GM18511 (cell line): ENCODE data around the gene SORL1.

Source experiments
- ATAC-seq: cut with Tn5 transposase; IDR thresholded peaks from one replicate; pipeline ENCODE4 v1.9.1; 2021; ENCODE audit warnings: mild to moderate bottlenecking, moderate library complexity; ENCODE audit not compliant: unreplicated experiment

Gene SORL1

DNA sequence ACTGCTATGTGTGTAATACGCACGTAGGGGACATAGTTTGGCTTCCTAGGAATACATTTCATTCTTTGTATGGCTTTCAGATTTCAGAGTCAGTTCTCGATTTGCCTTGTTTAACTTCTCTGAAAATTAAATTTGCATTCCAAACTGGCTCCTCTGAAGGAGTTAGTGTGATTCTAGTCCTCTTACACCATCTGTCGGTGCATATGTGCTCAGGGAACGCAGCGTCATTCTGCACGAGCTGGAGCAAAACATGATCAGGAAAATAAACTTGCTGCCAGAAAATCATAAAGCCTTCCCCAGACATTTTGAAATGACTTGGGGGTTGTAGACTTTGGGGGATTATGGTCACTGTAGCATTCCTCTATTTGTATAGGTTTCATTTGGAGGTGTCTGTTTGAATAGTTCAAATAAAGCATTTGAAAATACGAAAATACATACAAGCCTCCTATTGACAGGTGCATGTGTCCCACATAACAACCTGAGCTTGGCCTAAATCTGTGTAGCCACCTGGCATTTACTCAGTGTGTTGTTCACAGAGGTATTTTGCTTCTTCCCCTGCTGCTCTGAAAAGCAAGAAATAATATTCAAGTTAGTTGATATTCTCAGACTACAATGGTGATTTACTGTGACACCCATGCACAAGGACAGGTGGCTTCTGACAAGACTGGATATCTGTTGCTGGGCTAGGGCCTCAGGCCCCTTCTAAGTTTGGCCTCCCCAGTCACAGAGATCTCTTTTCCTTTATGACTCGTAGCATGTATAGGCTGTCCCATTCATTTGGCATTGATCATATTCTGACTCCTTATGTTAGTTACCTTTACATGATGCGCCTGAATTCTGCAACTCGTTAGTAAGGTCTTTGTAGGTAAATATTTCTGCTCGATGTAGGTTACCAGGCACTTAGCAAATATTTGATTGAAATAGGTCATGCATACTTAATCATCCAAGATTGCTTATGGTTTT, 82.3 kb downstream of the SORL1 start:
- ATAC-seq, result no peak

GRCh38 chr11:121535129-121535796, 83.1 kb downstream of the SORL1 start:
- no peak for ATAC-seq

DNA sequence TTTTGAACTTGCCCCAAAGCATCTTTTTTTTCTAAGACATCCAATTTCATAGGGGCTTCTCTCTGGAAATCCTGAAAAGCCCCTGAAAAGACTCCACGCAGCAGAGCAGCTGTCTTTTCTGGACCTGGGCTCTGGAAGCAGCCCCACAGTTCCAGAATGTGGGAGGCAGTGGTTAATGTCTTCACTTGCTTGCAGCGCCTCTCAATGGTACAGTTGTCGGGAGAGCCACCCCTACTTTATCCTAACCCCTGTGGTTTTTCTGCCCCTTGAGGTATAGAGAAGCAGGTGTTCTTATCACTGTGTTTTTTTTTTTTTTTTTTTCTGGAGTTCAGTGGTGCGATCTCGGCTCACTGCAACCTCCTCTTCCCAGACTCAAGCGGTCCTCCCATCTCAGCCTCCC, 84.0 kb downstream of the SORL1 start:
- ATAC-seq, result no peak

GRCh38 chr11:121538054-121538453, 85.9 kb downstream of the SORL1 start:
- ATAC-seq, result peak; percentile 90

GRCh38 chr11:121539000-121539399, 86.9 kb downstream of the SORL1 start:
- ATAC-seq, result no peak

DNA sequence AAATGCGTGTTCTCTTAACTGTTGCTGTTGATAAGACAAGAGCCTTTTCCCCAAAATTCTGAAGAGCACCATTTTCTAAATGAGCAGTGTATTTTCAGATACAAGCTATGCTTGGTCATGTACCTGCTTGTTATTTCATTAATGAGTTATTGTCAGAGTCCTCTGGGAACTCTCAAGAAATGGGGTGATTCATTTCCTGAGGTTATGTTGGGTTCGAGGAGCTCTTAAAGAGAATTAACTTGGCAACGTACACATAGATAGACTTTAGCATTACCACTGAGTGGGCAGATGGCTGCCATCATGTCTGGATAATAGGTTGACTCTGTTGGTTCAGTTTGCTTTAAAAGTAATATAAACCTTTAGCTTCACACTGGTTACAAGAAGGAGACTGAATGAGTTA, 88.5 kb downstream of the SORL1 start:
- no peak for ATAC-seq

DNA sequence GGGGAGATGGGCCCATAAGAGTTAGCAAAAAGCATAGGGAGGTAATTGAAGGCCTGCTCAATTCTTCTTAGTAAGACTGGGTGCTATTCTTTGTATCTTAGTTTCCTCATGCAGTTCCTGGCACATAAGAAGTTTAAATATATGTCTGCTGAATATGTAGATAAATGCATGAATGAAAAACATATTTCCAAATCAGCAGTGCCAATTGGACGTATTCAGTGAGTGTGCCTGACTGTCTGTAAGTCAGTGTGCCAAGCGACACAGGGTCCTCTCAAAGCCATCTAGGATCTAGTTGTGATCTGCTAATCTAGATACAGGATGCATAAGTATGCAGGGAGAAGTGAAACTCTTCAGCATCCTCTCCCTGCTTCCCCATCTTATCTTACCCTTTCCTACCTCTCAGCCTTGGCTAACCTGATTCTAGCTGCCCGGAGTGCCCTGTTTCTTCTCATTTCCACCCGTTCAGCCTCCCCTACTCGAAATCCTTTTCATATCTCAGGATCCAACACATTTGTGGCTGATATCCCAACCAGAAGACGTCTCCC, 91.8 kb downstream of the SORL1 start:
- ATAC-seq, result no peak

DNA sequence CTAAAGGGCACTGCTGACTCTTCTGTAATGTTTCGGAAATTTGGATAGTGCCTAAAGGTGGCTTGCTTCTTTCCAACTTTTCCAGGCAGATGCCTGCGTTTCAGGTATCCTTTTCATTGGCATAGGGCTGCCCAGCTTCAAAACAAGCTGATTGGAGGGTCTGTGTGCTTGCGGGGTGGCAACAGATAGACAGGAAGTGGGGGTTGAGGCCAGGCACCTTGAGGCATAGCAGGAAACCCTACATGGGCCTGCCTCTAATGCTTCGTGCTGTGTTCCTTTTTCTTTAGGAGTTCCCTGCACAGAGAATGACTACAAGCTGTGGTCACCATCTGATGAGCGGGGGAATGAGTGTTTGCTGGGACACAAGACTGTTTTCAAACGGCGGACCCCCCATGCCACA, 92.8 kb downstream of the SORL1 start:
- no peak for ATAC-seq

DNA sequence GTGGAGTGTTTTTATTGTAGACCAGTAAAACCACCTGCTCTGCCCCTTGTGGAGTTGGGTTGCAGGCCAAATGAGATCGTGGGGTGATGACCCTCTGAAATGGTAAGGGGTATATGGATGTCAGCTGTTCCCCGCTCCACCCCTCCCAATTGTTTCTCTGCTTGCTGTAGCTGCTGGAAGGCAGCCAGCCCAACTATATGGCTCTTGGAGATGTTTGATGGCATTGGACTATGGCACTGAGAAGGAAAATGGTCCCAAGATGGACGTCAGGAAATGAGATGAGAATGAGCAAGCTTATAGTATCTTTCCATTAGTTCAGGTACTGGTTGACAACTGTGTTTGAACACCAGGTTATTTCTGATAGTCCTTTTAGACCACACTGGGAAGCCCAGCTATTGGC, 95.5 kb downstream of the SORL1 start:
- ATAC-seq, result no peak

DNA sequence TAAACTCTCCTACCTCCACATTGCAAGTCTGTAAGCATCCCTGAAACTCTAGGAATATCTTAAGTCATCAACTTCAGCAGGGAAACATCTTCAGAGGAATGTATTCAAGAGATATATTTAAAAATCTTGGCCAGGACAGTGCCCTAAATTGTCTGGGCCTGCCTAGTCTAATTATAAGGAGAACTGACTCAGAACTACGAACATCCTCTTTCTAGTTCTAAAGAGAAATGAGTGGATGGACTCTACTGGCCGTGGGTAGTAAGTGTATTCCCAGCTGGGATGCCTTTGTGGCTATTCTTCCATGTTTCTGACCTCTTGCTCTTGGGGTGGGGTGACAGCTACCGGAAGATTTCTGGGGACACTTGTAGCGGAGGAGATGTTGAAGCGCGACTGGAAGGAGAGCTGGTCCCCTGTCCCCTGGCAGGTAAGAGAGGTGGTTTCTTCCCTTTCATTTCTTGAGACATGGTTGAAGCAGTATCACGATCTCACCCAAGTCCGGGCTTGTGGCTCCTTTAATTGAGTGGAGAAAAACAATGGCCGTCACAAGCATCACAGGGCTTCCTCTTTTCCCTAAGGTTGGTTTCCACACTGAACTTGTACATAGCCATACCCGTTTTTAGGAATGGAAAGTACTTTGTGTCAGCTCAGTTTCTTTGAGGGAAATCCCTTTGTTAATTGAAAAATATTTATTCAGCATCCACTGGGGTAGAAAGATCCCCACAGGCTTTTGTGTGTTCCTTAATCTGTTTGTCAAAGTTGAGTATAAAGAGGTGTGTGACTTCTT, 98.3 kb downstream of the SORL1 start:
- no peak for ATAC-seq

DNA sequence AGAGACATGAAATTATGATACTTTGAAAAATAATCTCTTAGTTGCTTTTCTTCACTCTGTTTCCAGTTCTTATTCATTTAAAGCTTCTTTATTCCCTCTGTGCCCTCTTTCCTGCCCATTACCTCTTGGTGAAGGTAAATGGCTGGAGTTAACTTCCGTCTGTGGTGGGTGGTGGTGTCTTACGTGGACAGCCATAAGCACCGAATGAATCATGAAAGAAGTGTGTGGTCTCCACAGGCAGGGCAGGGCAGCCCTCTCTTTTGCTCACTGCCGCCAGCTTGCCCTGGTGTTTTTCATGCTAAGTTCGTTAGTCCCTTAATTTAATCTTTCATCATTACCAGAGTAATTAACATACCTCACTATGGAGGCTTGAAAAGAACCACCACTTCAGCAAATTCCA, 99.3 kb downstream of the SORL1 start:
- ATAC-seq, result no peak

- no peak for ATAC-seq
These were observed 100.0 kb downstream of the SORL1 start for GRCh38 chr11:121552154-121552553.

DNA sequence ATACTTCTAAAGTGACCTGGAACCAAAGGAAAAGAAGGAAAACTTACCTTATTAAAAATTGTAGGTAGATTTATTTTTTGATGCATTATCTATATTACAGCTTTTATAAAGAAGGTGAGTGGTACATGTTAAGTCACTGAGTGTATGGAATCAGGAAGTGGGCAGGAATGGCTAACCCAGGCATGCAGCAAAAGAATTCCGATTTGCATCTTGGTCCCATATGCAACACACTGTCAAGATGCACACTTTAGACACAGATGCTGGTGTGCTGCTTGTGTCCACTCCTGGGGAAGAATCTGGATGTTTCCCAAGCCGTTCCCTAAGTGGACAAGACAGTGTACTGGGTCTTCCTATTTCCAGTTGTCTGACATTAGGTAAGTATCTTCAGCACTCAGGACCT, 100.5 kb downstream of the SORL1 start:
- no peak for ATAC-seq

GRCh38 chr11:121553389-121553788, 101.3 kb downstream of the SORL1 start:
- ATAC-seq, result no peak

DNA sequence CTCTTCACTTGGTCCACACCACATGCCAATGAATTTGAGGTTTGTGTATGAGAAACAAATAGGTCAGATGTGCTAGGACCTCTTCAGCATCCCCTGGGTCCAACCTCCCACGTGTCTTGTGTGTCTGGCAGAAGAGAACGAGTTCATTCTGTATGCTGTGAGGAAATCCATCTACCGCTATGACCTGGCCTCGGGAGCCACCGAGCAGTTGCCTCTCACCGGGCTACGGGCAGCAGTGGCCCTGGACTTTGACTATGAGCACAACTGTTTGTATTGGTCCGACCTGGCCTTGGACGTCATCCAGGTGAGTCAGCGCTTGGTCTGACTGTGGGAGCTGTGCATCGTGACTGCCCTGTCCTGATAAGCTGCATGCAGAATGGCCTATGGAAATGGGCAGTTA, 101.7 kb downstream of the SORL1 start:
- ATAC-seq, result no peak

DNA sequence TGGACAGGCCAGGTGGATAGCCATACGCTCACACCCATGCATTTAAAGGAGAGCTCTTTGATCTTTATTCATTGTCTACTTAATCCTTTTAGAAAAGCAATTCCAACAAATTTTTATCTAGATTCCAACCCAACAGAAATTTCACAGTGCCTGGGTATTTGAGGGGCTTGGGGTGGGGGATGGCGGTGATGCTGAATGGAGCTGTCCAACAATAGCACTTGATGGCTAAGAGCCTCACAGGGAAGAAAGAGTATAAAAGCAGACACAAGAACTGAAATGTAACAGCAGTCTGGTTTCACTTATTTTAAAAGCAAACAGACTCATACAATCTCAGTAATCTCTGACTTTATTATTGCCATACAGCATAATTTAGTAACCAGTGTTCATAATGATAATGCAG, 102.4 kb downstream of the SORL1 start:
- ATAC-seq, result no peak

DNA sequence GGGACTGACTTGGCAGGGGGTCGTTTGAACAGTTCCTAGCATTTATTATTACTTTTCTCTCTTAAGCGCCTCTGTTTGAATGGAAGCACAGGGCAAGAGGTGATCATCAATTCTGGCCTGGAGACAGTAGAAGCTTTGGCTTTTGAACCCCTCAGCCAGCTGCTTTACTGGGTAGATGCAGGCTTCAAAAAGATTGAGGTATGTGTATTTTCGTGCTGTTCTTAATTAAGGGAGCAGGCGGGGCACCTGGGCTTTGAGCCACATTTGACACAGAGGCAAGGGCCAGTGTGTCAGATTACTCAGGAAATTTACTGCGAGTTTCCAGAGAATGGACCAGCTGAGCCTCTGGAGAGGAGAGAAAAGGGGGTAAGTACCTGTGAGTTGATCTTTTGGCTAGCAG, 103.0 kb downstream of the SORL1 start:
- no peak for ATAC-seq

GRCh38 chr11:121556937-121557336, 104.8 kb downstream of the SORL1 start:
- ATAC-seq, result no peak

DNA sequence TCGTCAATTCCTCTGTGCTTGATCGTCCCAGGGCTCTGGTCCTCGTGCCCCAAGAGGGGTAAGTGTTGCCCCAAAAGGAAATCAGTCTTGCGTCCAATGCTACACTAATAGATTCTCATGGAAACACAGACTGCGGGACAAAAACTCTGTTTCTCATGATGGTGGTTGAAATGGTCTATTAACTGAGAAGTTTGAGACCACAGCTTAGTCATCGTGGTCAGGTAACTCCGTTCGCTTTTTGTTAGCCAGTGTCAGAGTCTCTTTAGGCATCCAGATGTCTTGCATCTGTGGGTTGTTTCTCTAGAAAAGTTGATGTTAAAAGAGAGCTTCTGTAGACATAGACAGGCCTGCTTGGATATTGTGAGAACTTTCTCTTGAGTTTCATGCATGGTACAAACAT, 105.2 kb downstream of the SORL1 start:
- ATAC-seq, result peak; percentile 94

DNA sequence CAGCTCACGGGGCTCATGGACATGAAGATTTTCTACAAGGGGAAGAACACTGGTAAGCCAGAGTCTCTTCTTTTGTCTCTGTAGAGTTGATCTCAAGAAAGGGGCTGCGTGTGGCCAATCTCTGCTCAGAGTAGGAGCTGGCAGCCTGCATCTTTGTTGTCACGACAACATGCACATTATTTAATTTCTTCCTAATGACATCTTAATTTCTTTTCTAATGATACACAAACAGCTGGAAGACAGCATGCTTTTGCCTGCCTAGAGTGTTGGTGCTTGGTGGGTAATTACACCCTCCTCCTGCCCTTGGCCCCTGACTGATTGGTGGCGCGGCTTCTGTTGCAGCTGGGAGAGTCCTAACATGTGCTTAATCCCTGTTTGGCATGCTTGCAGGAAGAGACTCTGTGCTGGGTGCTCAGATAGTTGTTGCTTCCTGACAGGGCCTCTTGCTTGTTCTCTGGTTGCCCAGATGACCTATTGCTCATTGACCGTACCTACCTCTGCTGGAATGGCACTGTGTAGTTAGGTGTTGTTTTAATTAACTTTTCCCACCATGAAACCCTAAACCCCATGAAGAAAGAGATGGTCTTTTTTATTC, 107.6 kb downstream of the SORL1 start:
- ATAC-seq, result no peak

- no peak for ATAC-seq
These were observed 108.1 kb downstream of the SORL1 start for GRCh38 chr11:121560236-121560635.
